Stimulated activated naive CD8-positive, alpha-beta T cell treated with anti-CD3 and anti-CD28 coated beads, Interleukin-15, Interleukin-2, amounts not matched to agents 100 ng/mL and 50 ng/mL, for 24 hours (primary cell): ENCODE data around the gene JADE1.

Experiments used
- H3K27ac Mint-ChIP-seq: one replicate; pipeline ENCODE4 v1.8.0; 2021; ENCODE audit warnings: mild to moderate bottlenecking, mixed read lengths
- H3K27me3 Mint-ChIP-seq: one replicate; pipeline ENCODE4 v1.8.0; 2021; ENCODE audit warnings: mixed read lengths
- H3K36me3 Mint-ChIP-seq: one replicate; pipeline ENCODE4 v1.8.0; 2021; ENCODE audit warnings: low read depth, mixed read lengths
- H3K4me1 Mint-ChIP-seq: one replicate; pipeline ENCODE4 v1.8.0; 2021; ENCODE audit warnings: low read depth, mixed read lengths
- H3K4me3 Mint-ChIP-seq: one replicate; pipeline ENCODE4 v1.8.0; 2021; ENCODE audit warnings: mild to moderate bottlenecking, mixed read lengths
- H3K9me3 Mint-ChIP-seq: one replicate; pipeline ENCODE4 v1.8.0; 2021; ENCODE audit warnings: mixed read lengths

The JADE1 gene

GRCh38 chr4:128796934-128797333 is 12.6 kb upstream of the JADE1 start:
- Mint-ChIP-seq H3K27ac (no peak overlapping the region), H3K4me3 (no peak overlapping the region), H3K27me3 (peaks cover 7% of the 10 kb centered on the region), H3K36me3 (no peaks in the 10 kb centered on the region), H3K9me3 (no peaks in the 10 kb centered on the region), H3K4me1 (no peaks in the 10 kb centered on the region)

- H3K9me3 Mint-ChIP-seq, result no peaks in the 10 kb centered on the region
- H3K27me3 Mint-ChIP-seq, result peaks cover 6% of the 10 kb centered on the region
Measured at GRCh38 chr4:128800284-128800683, 9.2 kb upstream of the JADE1 start.

GRCh38 chr4:128800701-128801284 is 8.7 kb upstream of the JADE1 start:
- Mint-ChIP-seq H3K27ac (no peak overlapping the region), H3K36me3 (no peaks in the 10 kb centered on the region), H3K27me3 (peaks cover 5% of the 10 kb centered on the region), H3K9me3 (no peaks in the 10 kb centered on the region), H3K4me1 (peaks cover 3% of the 10 kb centered on the region), H3K4me3 (no peak overlapping the region)

More at GRCh38 chr4:128800284-128800683, 9.2 kb upstream of the JADE1 start:
- no peak overlapping the region for H3K27ac Mint-ChIP-seq
- H3K4me3 Mint-ChIP-seq, result no peak overlapping the region
- H3K36me3 Mint-ChIP-seq, result no peaks in the 10 kb centered on the region
- peaks cover 3% of the 10 kb centered on the region for H3K4me1 Mint-ChIP-seq

GRCh38 chr4:128802680-128803628 is 6.5 kb upstream of the JADE1 start:
- Mint-ChIP-seq H3K9me3 (no peaks in the 10 kb centered on the region), H3K27ac (no peak overlapping the region), H3K4me3 (no peak overlapping the region), H3K36me3 (no peaks in the 10 kb centered on the region), H3K27me3 (no peaks in the 10 kb centered on the region), H3K4me1 (peaks cover 3% of the 10 kb centered on the region)

- H3K4me3 Mint-ChIP-seq, result no peak overlapping the region
- no peak overlapping the region for H3K27ac Mint-ChIP-seq
- peaks cover 3% of the 10 kb centered on the region for H3K4me1 Mint-ChIP-seq
- no peaks in the 10 kb centered on the region for H3K27me3 Mint-ChIP-seq
- no peaks in the 10 kb centered on the region for H3K9me3 Mint-ChIP-seq
- H3K36me3 Mint-ChIP-seq, result no peaks in the 10 kb centered on the region
Measured at GRCh38 chr4:128803783-128804182, 5.7 kb upstream of the JADE1 start.

GRCh38 chr4:128810331-128810870 is 901 bp downstream of the JADE1 start:
- H3K27me3 Mint-ChIP-seq, result no peaks in the 10 kb centered on the region
- peaks cover 5% of the 10 kb centered on the region for H3K36me3 Mint-ChIP-seq

GRCh38 chr4:128810871-128811570 is 1.5 kb downstream of the JADE1 start:
- Mint-ChIP-seq H3K4me1 (peaks cover 24% of the 10 kb centered on the region), H3K27me3 (no peaks in the 10 kb centered on the region), H3K4me3 (peak overlapping the region; percentile 100), H3K9me3 (no peaks in the 10 kb centered on the region), H3K27ac (peak overlapping the region; percentile 100), H3K36me3 (peaks cover 6% of the 10 kb centered on the region)

More at GRCh38 chr4:128810331-128810870, 901 bp downstream of the JADE1 start:
- H3K4me1 Mint-ChIP-seq, result peaks cover 17% of the 10 kb centered on the region
- H3K4me3 Mint-ChIP-seq, result peak overlapping the region; percentile 100
- peak overlapping the region; percentile 100 for H3K27ac Mint-ChIP-seq
- H3K9me3 Mint-ChIP-seq, result no peaks in the 10 kb centered on the region

- peak overlapping the region; percentile 100 for H3K4me3 Mint-ChIP-seq
- no peaks in the 10 kb centered on the region for H3K9me3 Mint-ChIP-seq
- H3K4me1 Mint-ChIP-seq, result peaks cover 31% of the 10 kb centered on the region
- H3K27me3 Mint-ChIP-seq, result no peaks in the 10 kb centered on the region
- peak overlapping the region; percentile 93 for H3K27ac Mint-ChIP-seq
- peaks cover 14% of the 10 kb centered on the region for H3K36me3 Mint-ChIP-seq
Measured at GRCh38 chr4:128811571-128812441, 2.3 kb downstream of the JADE1 start.

GRCh38 chr4:128812442-128813235 is 3.1 kb downstream of the JADE1 start:
- Mint-ChIP-seq H3K27me3 (no peaks in the 10 kb centered on the region), H3K27ac (peak overlapping the region; percentile 46), H3K4me3 (peak overlapping the region; percentile 86), H3K36me3 (peaks cover 19% of the 10 kb centered on the region), H3K9me3 (no peaks in the 10 kb centered on the region), H3K4me1 (peaks cover 37% of the 10 kb centered on the region)

- H3K9me3 Mint-ChIP-seq, result no peaks in the 10 kb centered on the region
- H3K27me3 Mint-ChIP-seq, result no peaks in the 10 kb centered on the region
- H3K4me1 Mint-ChIP-seq, result peaks cover 50% of the 10 kb centered on the region
- H3K4me3 Mint-ChIP-seq, result peak overlapping the region; percentile 2
- peaks cover 23% of the 10 kb centered on the region for H3K36me3 Mint-ChIP-seq
- H3K27ac Mint-ChIP-seq, result no peak overlapping the region
Measured at GRCh38 chr4:128813965-128814364, 4.5 kb downstream of the JADE1 start.

GRCh38 chr4:128818442-128818841 is 8.9 kb downstream of the JADE1 start:
- Mint-ChIP-seq H3K4me1 (peaks cover 72% of the 10 kb centered on the region), H3K27ac (no peak overlapping the region), H3K4me3 (no peak overlapping the region), H3K9me3 (no peaks in the 10 kb centered on the region), H3K27me3 (no peaks in the 10 kb centered on the region), H3K36me3 (peaks cover 38% of the 10 kb centered on the region)

- Mint-ChIP-seq H3K27me3 (no peaks in the 10 kb centered on the region), H3K36me3 (peaks cover 38% of the 10 kb centered on the region), H3K27ac (peak overlapping the region; percentile 32), H3K4me3 (no peak overlapping the region), H3K4me1 (peaks cover 70% of the 10 kb centered on the region), H3K9me3 (no peaks in the 10 kb centered on the region)
Measured at GRCh38 chr4:128819082-128819742, 9.7 kb downstream of the JADE1 start.

GRCh38 chr4:128820671-128821070 is 11.2 kb downstream of the JADE1 start:
- Mint-ChIP-seq H3K4me3 (no peak overlapping the region), H3K9me3 (no peaks in the 10 kb centered on the region), H3K27me3 (no peaks in the 10 kb centered on the region), H3K36me3 (peaks cover 44% of the 10 kb centered on the region), H3K4me1 (peaks cover 79% of the 10 kb centered on the region), H3K27ac (no peak overlapping the region)
